GM12878 (cell line): ENCODE measurements around the gene PDSS1. TPM values are rescaled to one million over a fixed set of nuclear protein-coding genes. Genes with fewer than 3 reads are reported as not detected.

ENCODE experiments used
- ATAC-seq: fragments of 200-7000 bp; cut with Tn5 transposase; 3 replicates; pipeline ENCODE4 v1.9.1; 2020; ENCODE audit warnings: mild to moderate bottlenecking, moderate library complexity
- BruUV-seq: library from RNA; stranded (reverse); fragments of 400-500 nt; replicated peaks from 2 replicates; lab custom pipeline; 2021; lab: Mats Ljungman, UMichigan
- CTCF ChIA-PET: fragments of 300-600 bp; sonication (Branson Sonifier 250); formaldehyde crosslinking; extraction: SDS; loops from one replicate; lab custom pipeline; 2021; ENCODE audit warnings: inconsistent platforms; lab: Yijun Ruan, JAX
- POLR2A ChIA-PET: fragments of 350-600 bp; formaldehyde crosslinking; extraction: SDS; loops from one replicate; lab custom pipeline; 2021; ENCODE audit warnings: inconsistent platforms; lab: Charles Lee
- RAD21 ChIA-PET: fragments of 300-600 bp; sonication (Branson Sonifier 250); formaldehyde crosslinking; loops from one replicate; lab custom pipeline; 2023; ENCODE audit warnings: antibody characterized with exemption; ENCODE audit not compliant: unreplicated experiment; lab: Charles Lee
- SMC1A ChIA-PET: fragments of 300-600 bp; sonication (Branson Sonifier 250); formaldehyde crosslinking; loops from one replicate; lab custom pipeline; 2023; ENCODE audit not compliant: unreplicated experiment, uncharacterized antibody; lab: Charles Lee
- DNase-seq: peaks from one replicate; pipeline ENCODE4 v3.0.0-alpha.2; 2011; ENCODE audit warnings: low read depth, low spot score
- FAIRE-seq: peaks from 3 replicates; lab custom pipeline; 2011; peaks lifted over from hg19 to GRCh38; lab: Jason Lieb, UNC
- H2AFZ ChIP-seq: 2 replicates; pipeline ENCODE4 v1.6.0; 2011; ENCODE audit warnings: low read depth, low read length, control low read depth; ENCODE audit not compliant: control insufficient read depth
- H3K27ac ChIP-seq: 2 replicates; pipeline ENCODE4 v1.5.1; 2011; ENCODE audit warnings: control low read depth; ENCODE audit not compliant: control insufficient read depth, insufficient read depth
- H3K27me3 ChIP-seq, 2 experiments: replicated peaks in 1 of 2; 2 replicates each; pipeline versions ENCODE4 v1.6.0 to v1.6.1; 2011; ENCODE audit warnings: low read length in 1 of 2; ENCODE audit not compliant: control insufficient read depth in 2 of 2, insufficient read depth in 2 of 2
- H3K36me3 ChIP-seq, 2 experiments: 2 replicates each; pipeline ENCODE4 v1.5.1; 2011; ENCODE audit warnings: low read length in 1 of 2; ENCODE audit not compliant: control insufficient read depth in 2 of 2, insufficient read depth in 2 of 2
- H3K4me1 ChIP-seq: 2 replicates; pipeline ENCODE4 v1.6.1; 2011; ENCODE audit warnings: mild to moderate bottlenecking, low read length, moderate library complexity, mixed read lengths; ENCODE audit not compliant: control insufficient read depth, insufficient read depth
- H3K4me2 ChIP-seq: 2 replicates; pipeline ENCODE4 v1.6.0; 2011; ENCODE audit warnings: control low read depth; ENCODE audit not compliant: control insufficient read depth, insufficient read depth
- H3K4me3 ChIP-seq: fragments of 200-600 bp; sonication (generic); 2 replicates; pipeline ENCODE4 v1.5.1; 2016
- H3K79me2 ChIP-seq: 2 replicates; pipeline ENCODE4 v1.6.0; 2011; ENCODE audit warnings: low read length; ENCODE audit not compliant: control insufficient read depth, insufficient read depth
- H3K9ac ChIP-seq: 2 replicates; pipeline ENCODE4 v1.8.0; 2011; ENCODE audit warnings: low read length, control low read depth, mixed read lengths; ENCODE audit not compliant: control insufficient read depth, insufficient read depth
- H3K9me3 ChIP-seq: replicated peaks from 3 replicates; pipeline ENCODE4 v1.5.1; 2011; ENCODE audit warnings: mild to moderate bottlenecking, low read length; ENCODE audit not compliant: control insufficient read depth, insufficient read depth
- H4K20me1 ChIP-seq: 2 replicates; pipeline ENCODE4 v1.6.0; 2011; ENCODE audit not compliant: control insufficient read depth, insufficient read depth
- BACH1 ChIP-seq: fragments of 450-650 bp; IDR thresholded peaks from 2 replicates; pipeline ENCODE4 v1.6.1; 2017; ENCODE audit warnings: mild to moderate bottlenecking, borderline replicate concordance
- BHLHE40 ChIP-seq, 2 experiments: fragments of 450-650 bp in 1 of 2; IDR thresholded peaks; 2 replicates each; pipeline ENCODE4 v1.6.1; 2011 to 2017; ENCODE audit warnings: low read depth in 2 of 2, borderline replicate concordance in 1 of 2, improper control_type of control experiment in 1 of 2, low read length in 1 of 2, mild to moderate bottlenecking in 1 of 2
- CREM ChIP-seq: IDR thresholded peaks from 2 replicates; pipeline ENCODE4 v1.6.1; 2014; ENCODE audit warnings: antibody characterized with exemption, low read depth
- E4F1 ChIP-seq: fragments of 450-650 bp; IDR thresholded peaks from 2 replicates; pipeline ENCODE4 v1.6.1; 2018; ENCODE audit warnings: borderline replicate concordance, mild to moderate bottlenecking; ENCODE audit not compliant: partially characterized antibody
- FOS ChIP-seq: IDR thresholded peaks from 3 replicates; pipeline ENCODE4 v1.6.1; 2011; ENCODE audit warnings: borderline replicate concordance; ENCODE audit not compliant: insufficient read length; ENCODE audit errors: extremely low read depth
- IRF3 ChIP-seq: fragments of 450-650 bp; IDR thresholded peaks from 2 replicates; pipeline ENCODE4 v1.6.1; 2014; ENCODE audit warnings: mild to moderate bottlenecking
- MAX ChIP-seq: IDR thresholded peaks from 2 replicates; pipeline ENCODE4 v1.6.1; 2012; ENCODE audit warnings: low read depth, low read length, improper control_type of control experiment
- MTA3 ChIP-seq: IDR thresholded peaks from 2 replicates; pipeline ENCODE4 v1.6.1; 2012; ENCODE audit warnings: low read length, inconsistent platforms, borderline replicate concordance
- MXI1 ChIP-seq: fragments of 150-350 bp; IDR thresholded peaks from 2 replicates; pipeline ENCODE4 v1.6.1; 2011; ENCODE audit warnings: low read depth, mild to moderate bottlenecking, inconsistent platforms, low read length, improper control_type of control experiment
- NFYA ChIP-seq: IDR thresholded peaks from 2 replicates; pipeline ENCODE4 v1.6.1; 2011; ENCODE audit warnings: low read depth, mild to moderate bottlenecking, low read length, improper control_type of control experiment, borderline replicate concordance
- NR2F1 ChIP-seq: fragments of 450-650 bp; conservative IDR thresholded peaks from 2 replicates; pipeline ENCODE4 v1.6.1; 2017; ENCODE audit warnings: mild to moderate bottlenecking
- YY1 ChIP-seq: IDR thresholded peaks from 2 replicates; pipeline ENCODE4 v1.6.1; 2011; ENCODE audit warnings: low read depth, mild to moderate bottlenecking, low read length
- ZBTB33 ChIP-seq: fragments of 450-650 bp; IDR thresholded peaks from 2 replicates; pipeline ENCODE4 v1.6.1; 2017; ENCODE audit warnings: mild to moderate bottlenecking
- WGBS: methylation state at CpG from one replicate; pipeline ENCODE4 v1.1.6; 2016; ENCODE audit warnings: low lambda C conversion rate; ENCODE audit not compliant: insufficient replicate concordance, insufficient coverage; ENCODE audit errors: missing lambda C conversion rate; 5-methylcytosine and 5-hydroxymethylcytosine counted together
- in situ Hi-C: fragments of 300-500 bp; cut with MboI; formaldehyde crosslinking; loops from 9 replicates; pipeline ENCODE4 v1.14.3; 2018; ENCODE audit warnings: mixed read lengths
- intact Hi-C: fragments of 100-400 bp; cut with micrococcal nuclease; formaldehyde crosslinking; loops from one replicate; pipeline ENCODE4 v1.14.2; 2022; ENCODE audit not compliant: unreplicated experiment
- polyA plus RNA-seq, 11 experiments: library from polyadenylated mRNA; depleted of rRNA in 4 of 11; unstranded in 6 of 11; stranded (reverse) in 5 of 11; fragments of >200 nt; fragmentation: Nextera tagmentation in 4 of 11; fragmentation: Illumina TruSeq in 1 of 11; extraction: Ambion mirVana in 4 of 11; extraction: Trizol in 1 of 11; gene quantifications; 1 replicate in 1 of 11; 2 replicates in 10 of 11; pipeline versions ENCODE4 v1.2.1 to v1.2.3, GENCODE V29; 2011 to 2016; ENCODE audit warnings: inconsistent platforms in 2 of 11, missing spikeins in 2 of 11, low read depth in 1 of 11
- total RNA-seq, 4 experiments: library from RNA; depleted of rRNA in 3 of 4; stranded (reverse); fragments of >200 nt in 3 of 4; fragmentation: Illumina TruSeq in 1 of 4; extraction: Trizol in 1 of 4; gene quantifications; 2 replicates each; pipeline versions ENCODE4 v1.2.1 to v1.2.3, GENCODE V29; 2013 to 2021
- TF ChIP-seq, protein P1 (sequence below): fragments of 450-650 bp; IDR thresholded peaks from 2 replicates; pipeline ENCODE4 v1.6.1; 2016; ENCODE audit warnings: mild to moderate bottlenecking
- TF ChIP-seq, protein P2 (sequence below): IDR thresholded peaks from 2 replicates; pipeline ENCODE4 v1.6.1; 2012; ENCODE audit warnings: low read depth, low read length, improper control_type of control experiment

PDSS1 gene
- total and polyA plus RNA-seq, 10 of the 15 experiments (the other 5 are each of a cell fraction or from before 2014, with no cell fraction given): 12.2 to 48.2 (median 35.9) TPM

GRCh38 chr10:26655746-26656145 is 41.8 kb upstream of the PDSS1 start (continued):
- TF ChIP-seq IRF3 (no peak), FOS (no peak), E4F1 (no peak)

DNA sequence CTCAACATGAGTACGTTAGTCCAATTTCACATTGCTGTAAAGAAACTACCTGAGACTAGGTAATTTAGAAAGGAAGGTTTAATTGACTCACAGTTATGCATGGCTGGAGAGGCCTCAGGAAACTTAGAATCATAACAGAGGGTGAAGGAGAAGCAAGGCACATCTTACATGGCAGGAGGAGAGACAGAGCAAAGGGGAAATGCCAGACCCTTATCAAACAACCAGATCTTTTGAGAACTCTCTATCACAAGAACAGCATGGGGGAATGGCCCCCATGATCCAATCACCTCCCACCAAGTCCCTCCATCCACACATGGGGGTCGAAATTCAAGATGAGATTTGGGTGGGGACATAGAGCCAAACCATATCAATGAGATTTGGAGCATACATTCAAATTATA is 34.6 kb upstream of the PDSS1 start:
- RAD21 ChIA-PET: no interaction called here
- WGBS: 0% methylated on average over 2 of the region's 2 CpGs
- Histone ChIP-seq H4K20me1 (no peaks in the 10 kb centered on the region), H3K9me3 (no peaks in the 10 kb centered on the region; the same call in 2 of the 3 replicates), H3K27me3 (no peaks in the 10 kb centered on the region), H3K36me3 (no peaks in the 10 kb centered on the region), H3K4me1 (no peaks in the 10 kb centered on the region), H3K4me2 (no peak overlapping the region), H2AFZ (no peak overlapping the region), H3K9ac (no peak overlapping the region), H3K4me3 (no peak overlapping the region), H3K27ac (no peak overlapping the region), H3K79me2 (no peaks in the 10 kb centered on the region)
- intact Hi-C loops (no loop called here), in situ Hi-C loops (no loop called here)
- ATAC-seq (no peak), DNase-seq (no peak), FAIRE-seq (no peak)
- SMC1A ChIA-PET: no interaction called here
- POLR2A ChIA-PET: no interaction called here
- CTCF ChIA-PET: no interaction called here
- no TSS peak for BruUV-seq
- TF ChIP-seq MTA3: no peak
- TF ChIP-seq, protein P1, sequence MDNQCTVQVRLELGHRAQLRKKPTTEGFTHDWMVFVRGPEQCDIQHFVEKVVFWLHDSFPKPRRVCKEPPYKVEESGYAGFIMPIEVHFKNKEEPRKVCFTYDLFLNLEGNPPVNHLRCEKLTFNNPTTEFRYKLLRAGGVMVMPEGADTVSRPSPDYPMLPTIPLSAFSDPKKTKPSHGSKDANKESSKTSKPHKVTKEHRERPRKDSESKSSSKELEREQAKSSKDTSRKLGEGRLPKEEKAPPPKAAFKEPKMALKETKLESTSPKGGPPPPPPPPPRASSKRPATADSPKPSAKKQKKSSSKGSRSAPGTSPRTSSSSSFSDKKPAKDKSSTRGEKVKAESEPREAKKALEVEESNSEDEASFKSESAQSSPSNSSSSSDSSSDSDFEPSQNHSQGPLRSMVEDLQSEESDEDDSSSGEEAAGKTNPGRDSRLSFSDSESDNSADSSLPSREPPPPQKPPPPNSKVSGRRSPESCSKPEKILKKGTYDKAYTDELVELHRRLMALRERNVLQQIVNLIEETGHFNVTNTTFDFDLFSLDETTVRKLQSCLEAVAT: no peak
- no peak for TF ChIP-seq YY1
- TF ChIP-seq NFYA: no peak
- no peak for TF ChIP-seq MAX
- TF ChIP-seq ZBTB33: no peak
- TF ChIP-seq CREM: no peak
- TF ChIP-seq MXI1: no peak
- no peak for TF ChIP-seq BACH1
- TF ChIP-seq, protein P2, sequence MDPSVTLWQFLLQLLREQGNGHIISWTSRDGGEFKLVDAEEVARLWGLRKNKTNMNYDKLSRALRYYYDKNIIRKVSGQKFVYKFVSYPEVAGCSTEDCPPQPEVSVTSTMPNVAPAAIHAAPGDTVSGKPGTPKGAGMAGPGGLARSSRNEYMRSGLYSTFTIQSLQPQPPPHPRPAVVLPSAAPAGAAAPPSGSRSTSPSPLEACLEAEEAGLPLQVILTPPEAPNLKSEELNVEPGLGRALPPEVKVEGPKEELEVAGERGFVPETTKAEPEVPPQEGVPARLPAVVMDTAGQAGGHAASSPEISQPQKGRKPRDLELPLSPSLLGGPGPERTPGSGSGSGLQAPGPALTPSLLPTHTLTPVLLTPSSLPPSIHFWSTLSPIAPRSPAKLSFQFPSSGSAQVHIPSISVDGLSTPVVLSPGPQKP: no peak
- no peak for TF ChIP-seq NR2F1
- TF ChIP-seq BHLHE40 (IDR thresholded peaks at IDR 0.05; ENCODE audit: borderline replicate concordance in 1 of 2, low read depth in 2 of 2, low read length in 1 of 2): no peak
